WERI-Rb-1 (cell line): ENCODE measurements around the gene TLR9.
A peak's percentile ranks its signal among the peaks of the same experiment; 100 is the strongest.

Source experiments
- DNase-seq: peaks from one replicate; pipeline ENCODE4 v3.0.0-alpha.2; 2020
- H3K27ac ChIP-seq: fragments of 250-450 bp; sonication (Bioruptor Pico); 2 replicates; pipeline ENCODE4 v1.5.1; 2020; ENCODE audit warnings: mild to moderate bottlenecking, moderate library complexity
- H3K27me3 ChIP-seq: fragments of 250-450 bp; sonication (Bioruptor Pico); 2 replicates; pipeline ENCODE4 v1.5.1; 2021; ENCODE audit warnings: mild to moderate bottlenecking, low read depth, moderate library complexity; ENCODE audit not compliant: insufficient read depth, severe bottlenecking
- H3K36me3 ChIP-seq: fragments of 250-450 bp; sonication (Bioruptor Pico); 2 replicates; pipeline ENCODE4 v1.5.1; 2020; ENCODE audit warnings: mild to moderate bottlenecking, moderate library complexity
- H3K4me3 ChIP-seq: 2 replicates; pipeline ENCODE4 v1.5.1; 2011; ENCODE audit warnings: low read depth, mild to moderate bottlenecking, control low read depth, low read length
- H3K9me3 ChIP-seq: fragments of 250-450 bp; sonication (Bioruptor Pico); 2 replicates; pipeline ENCODE4 v1.5.1; 2021; ENCODE audit warnings: mild to moderate bottlenecking, moderate library complexity; ENCODE audit not compliant: severe bottlenecking
- TF ChIP-seq, protein P1 (sequence below): IDR thresholded peaks from 2 replicates; pipeline ENCODE4 v1.5.1; 2011; ENCODE audit warnings: low read depth, mild to moderate bottlenecking, control low read depth, inconsistent platforms, low read length

Gene TLR9

DNA sequence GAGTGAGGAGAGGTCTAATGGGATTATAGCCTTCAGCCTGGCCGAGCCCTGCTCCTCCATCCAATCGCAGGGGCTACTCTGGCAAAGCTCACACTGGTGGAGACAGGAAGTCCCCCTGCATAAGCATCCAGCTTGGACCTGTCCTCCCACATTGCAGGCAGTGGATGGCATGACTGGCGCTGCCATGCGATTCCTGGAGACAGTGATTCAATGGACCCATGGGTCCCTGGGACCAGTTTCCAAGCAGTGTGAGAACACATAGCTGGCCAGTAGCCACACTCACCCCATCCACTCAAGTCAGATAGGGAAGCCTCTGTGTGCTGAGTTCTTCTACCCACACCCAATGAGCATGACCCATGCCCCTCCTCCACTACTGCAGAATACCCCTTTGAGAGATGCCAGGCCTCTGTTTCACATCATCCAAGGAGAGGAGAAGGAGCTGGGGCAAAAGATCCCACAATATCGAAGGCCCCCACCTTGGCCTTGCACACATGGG lies 53.1 kb downstream of the TLR9 start:
- TF ChIP-seq, protein P1, sequence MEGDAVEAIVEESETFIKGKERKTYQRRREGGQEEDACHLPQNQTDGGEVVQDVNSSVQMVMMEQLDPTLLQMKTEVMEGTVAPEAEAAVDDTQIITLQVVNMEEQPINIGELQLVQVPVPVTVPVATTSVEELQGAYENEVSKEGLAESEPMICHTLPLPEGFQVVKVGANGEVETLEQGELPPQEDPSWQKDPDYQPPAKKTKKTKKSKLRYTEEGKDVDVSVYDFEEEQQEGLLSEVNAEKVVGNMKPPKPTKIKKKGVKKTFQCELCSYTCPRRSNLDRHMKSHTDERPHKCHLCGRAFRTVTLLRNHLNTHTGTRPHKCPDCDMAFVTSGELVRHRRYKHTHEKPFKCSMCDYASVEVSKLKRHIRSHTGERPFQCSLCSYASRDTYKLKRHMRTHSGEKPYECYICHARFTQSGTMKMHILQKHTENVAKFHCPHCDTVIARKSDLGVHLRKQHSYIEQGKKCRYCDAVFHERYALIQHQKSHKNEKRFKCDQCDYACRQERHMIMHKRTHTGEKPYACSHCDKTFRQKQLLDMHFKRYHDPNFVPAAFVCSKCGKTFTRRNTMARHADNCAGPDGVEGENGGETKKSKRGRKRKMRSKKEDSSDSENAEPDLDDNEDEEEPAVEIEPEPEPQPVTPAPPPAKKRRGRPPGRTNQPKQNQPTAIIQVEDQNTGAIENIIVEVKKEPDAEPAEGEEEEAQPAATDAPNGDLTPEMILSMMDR, result no peak
- peak overlapping the region; percentile 17 for H3K27ac ChIP-seq
- no peaks in the 10 kb centered on the region for H3K27me3 ChIP-seq
- H3K4me3 ChIP-seq, result no peak overlapping the region
- no peaks in the 10 kb centered on the region for H3K36me3 ChIP-seq
- no peaks in the 10 kb centered on the region for H3K9me3 ChIP-seq
- DNase-seq, result peak; percentile 35

DNA sequence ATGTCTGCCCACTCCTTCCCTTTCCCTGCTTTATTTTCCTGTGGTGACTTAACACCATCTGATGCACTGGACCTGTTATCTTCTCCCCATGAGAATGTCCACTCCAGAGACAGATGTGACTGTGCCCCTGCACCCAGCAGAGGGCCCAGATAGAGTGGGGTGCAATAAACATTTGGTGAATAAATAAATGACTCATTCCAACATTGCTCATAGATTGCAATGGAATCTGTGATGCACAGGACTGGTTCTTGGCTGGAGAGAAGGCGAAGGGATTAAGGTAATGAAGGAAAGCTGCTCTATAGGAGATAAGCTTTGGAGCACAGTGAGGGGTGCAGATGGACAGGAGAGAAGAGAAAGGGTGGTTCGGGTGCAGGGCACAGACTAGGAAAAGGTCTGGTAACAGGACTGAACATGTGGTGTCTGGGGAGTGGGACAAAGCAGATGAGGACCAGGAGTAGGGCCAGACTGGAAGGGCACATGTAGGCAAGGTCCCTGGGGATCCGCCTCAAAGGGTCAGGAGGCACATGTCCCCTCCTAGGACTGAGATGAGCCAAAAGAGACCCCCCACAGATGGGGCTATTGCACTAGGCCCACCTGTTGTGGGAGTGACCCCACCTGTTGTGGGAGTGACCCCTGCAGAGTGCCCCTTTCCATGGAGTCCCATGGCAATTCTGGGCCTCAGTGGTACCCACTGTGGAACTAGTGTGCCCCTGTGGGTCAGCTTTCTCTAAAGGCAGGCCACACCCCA lies 53.8 kb downstream of the TLR9 start:
- DNase-seq, result peak; percentile 70
- peak overlapping the region; percentile 17 for H3K27ac ChIP-seq

More for the DNA sequence above, 53.8 kb downstream of the TLR9 start:
- Histone ChIP-seq H3K4me3 (no peak overlapping the region), H3K9me3 (no peaks in the 10 kb centered on the region), H3K36me3 (no peaks in the 10 kb centered on the region), H3K27me3 (no peaks in the 10 kb centered on the region)
- TF ChIP-seq, protein P1, result no peak
